ENCODE data around the gene SHISAL1.

SHISAL1 gene

DNA sequence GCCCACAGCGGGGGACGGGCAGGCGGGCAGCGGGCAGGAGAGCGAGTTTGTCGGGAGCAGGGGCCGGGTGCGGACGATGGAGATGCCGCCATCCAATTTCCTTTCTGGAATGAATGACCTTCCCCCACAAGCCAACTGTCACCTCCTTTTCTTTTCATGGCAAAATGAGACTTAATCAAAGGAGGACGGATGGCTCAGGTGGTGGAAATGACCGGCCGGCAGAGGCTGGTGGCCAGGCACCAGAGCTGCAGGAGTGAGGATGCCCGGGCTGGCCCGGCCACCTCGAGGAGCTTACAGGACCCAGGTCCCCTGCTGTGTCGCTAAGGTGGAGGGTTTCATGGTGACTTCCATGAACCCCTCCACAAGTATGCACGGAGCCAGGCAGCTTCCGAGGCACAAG is 11.7 kb downstream of the SHISAL1 start:
- TF ChIP-seq, protein P1, sequence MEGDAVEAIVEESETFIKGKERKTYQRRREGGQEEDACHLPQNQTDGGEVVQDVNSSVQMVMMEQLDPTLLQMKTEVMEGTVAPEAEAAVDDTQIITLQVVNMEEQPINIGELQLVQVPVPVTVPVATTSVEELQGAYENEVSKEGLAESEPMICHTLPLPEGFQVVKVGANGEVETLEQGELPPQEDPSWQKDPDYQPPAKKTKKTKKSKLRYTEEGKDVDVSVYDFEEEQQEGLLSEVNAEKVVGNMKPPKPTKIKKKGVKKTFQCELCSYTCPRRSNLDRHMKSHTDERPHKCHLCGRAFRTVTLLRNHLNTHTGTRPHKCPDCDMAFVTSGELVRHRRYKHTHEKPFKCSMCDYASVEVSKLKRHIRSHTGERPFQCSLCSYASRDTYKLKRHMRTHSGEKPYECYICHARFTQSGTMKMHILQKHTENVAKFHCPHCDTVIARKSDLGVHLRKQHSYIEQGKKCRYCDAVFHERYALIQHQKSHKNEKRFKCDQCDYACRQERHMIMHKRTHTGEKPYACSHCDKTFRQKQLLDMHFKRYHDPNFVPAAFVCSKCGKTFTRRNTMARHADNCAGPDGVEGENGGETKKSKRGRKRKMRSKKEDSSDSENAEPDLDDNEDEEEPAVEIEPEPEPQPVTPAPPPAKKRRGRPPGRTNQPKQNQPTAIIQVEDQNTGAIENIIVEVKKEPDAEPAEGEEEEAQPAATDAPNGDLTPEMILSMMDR (IDR thresholded peaks at IDR 0.05; ENCODE audit: low read length, missing control alignments): no peak

DNA sequence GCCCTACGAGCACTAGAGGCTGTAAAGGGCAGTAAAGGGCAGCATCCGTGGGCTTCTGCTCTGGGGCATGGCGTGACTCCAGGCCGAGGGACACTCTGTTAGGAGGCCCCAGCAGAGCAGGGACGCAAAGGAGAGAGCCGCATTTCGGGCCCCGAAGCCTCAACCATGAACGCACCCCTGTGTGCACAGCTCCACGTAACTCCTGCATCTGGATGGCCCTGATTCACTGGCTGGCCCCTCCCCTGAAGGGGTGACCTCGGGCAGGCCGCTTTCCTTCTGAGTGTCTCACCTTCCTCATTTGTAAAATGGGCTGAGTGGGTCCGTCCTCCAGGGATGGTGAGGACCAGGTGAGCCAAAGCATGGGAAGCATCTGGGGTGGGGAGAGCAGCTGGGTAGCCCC is 13.6 kb downstream of the SHISAL1 start:
- DNase-seq (ENCODE audit: low read depth): no peak
- no peak overlapping the region for H3K4me3 ChIP-seq (replicated peaks; ENCODE audit: low read depth, low read length)
- TF ChIP-seq, protein P1 (IDR thresholded peaks at IDR 0.05; ENCODE audit: low read length, missing control alignments): no peak

More for the DNA sequence above, 11.7 kb downstream of the SHISAL1 start:
- H3K4me3 ChIP-seq (replicated peaks; ENCODE audit: low read depth, low read length): no peak overlapping the region
- DNase-seq (ENCODE audit: low read depth): no peak

DNA sequence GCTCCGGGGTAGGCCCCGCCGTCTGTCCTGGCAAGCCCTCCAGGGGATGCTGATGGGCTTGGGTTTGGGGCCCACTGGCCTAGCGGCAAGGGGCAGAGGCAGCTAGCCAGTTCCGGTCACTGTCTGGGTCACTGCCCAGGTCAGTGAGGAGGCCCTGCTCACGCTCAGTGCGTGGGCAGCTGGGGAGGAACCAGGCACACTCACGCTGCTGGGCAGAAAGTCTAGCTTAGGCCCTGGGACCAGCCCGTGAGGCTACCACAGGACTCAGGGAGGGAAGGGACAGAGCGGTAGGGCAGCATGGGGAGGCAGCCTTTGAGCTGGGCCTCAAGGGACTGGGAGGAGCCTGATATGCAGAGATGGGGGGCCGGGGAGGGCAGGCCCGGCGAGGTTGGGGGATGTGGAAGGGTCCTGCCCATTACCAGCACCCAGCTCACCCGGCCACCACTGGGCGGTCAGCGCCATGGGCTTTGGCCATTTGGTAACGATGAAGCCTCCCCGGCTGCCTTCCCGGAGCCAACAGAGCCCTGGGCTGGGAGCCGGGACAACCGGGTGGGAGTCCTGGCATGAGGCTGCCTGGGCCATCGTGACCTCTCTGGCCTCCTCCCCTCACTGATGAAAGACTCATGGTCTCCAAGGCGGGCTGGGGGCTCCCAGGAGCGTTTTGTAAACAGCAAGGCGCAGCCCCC is 14.2 kb downstream of the SHISAL1 start:
- TF ChIP-seq, protein P1 (IDR thresholded peaks at IDR 0.05; ENCODE audit: low read length, missing control alignments): no peak
- no peak for DNase-seq (ENCODE audit: low read depth)
- no peak overlapping the region for H3K4me3 ChIP-seq (replicated peaks; ENCODE audit: low read depth, low read length)

DNA sequence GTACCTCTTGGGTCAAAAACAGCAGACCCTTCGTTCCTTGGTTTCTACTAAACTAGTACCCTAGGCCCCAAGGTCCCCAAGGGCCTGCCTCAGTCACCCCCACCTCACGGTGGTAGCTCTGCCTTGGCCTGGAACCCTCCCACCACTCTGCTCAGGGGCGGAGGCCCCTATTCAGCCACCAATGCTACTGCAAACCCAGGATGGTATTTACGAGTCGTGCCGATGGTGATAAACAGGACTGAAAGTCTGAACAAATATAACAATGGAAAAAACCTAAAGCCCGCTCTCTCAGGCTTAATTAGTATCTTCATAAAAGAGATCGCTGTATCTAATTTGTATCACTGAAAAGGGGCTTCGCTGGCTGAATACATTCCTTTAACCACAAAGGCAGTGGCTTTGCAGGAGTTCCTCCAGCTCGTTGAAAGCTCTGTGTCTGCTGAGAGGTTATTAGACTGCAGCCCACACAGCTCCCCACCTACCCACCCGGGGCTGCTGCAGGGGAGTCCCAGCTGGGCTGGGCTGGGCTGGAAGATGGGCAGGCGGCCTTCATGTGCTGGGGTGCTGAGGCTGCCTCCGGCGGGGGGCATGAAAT is 15.2 kb downstream of the SHISAL1 start:
- TF ChIP-seq, protein P1 (IDR thresholded peaks at IDR 0.05; ENCODE audit: low read length, missing control alignments): no peak
- H3K4me3 ChIP-seq (replicated peaks; ENCODE audit: low read depth, low read length): no peak overlapping the region
- DNase-seq (ENCODE audit: low read depth): no peak

DNA sequence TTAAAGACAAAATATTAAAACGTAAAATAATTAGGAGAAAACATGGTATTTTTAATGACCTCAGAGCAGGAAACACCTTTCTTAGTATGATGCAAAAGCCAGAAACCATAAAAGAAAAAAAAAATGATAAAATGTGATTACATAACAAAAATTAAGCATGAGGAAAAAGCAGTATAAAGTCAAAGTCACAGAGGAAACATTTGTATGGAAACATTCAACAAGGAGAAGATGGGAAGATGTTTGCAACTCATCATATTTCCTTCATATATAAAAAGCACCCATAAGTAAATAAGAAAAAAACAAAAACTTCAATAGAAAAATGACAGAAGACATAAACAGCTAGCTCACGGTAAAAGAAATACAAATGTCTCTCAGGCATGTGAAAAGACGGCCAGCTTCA is 17.3 kb downstream of the SHISAL1 start:
- H3K4me3 ChIP-seq (replicated peaks; ENCODE audit: low read depth, low read length): no peak overlapping the region
- no peak for DNase-seq (ENCODE audit: low read depth)
- TF ChIP-seq, protein P1 (IDR thresholded peaks at IDR 0.05; ENCODE audit: low read length, missing control alignments): no peak

DNA sequence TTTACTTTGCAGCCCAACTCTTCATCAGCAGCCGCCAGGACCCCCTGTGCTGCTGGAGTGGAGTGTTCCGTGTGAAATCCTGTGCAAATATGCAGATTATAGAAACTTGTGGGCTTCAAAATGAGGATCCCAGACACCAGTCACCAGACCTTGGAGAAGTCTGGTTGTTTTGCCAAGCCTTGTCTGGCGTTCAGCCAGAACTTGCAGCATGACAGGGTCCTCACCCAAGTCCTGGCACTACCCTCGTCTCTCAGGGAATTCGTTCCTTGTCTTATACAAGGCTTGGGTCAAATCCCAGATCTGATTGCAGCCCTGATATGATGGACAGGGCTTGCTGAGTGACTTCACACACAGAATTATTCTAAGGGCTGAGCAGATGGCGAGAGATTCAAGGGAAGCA is 18.9 kb downstream of the SHISAL1 start:
- TF ChIP-seq, protein P1 (IDR thresholded peaks at IDR 0.05; ENCODE audit: low read length, missing control alignments): no peak
- no peak overlapping the region for H3K4me3 ChIP-seq (replicated peaks; ENCODE audit: low read depth, low read length)
- no peak for DNase-seq (ENCODE audit: low read depth)

DNA sequence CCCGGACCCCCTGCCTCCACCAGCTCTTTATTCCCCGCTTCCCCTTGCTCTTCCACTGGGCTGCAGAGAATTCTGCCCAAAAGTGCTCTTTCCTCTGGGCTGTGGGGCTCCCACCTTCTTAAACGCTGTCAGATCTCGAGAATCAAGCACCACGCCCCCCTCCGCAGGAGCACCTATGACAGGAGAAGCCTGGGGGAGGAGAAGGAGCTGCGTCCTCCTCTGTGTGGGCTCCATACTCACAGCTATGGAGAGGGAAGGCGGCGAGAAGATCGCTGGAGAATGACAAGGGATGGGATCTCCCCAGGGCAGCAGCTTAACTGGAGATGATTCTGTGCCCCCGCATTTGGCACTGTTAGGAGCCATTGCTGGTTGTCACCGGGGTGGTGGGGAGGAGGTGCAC is 19.7 kb downstream of the SHISAL1 start:
- no peak overlapping the region for H3K4me3 ChIP-seq (replicated peaks; ENCODE audit: low read depth, low read length)
- no peak for DNase-seq (ENCODE audit: low read depth)
- TF ChIP-seq, protein P1 (IDR thresholded peaks at IDR 0.05; ENCODE audit: low read length, missing control alignments): no peak

Measured in fibroblast of pulmonary artery (primary cell).